Stimulated activated CD8-positive, alpha-beta memory T cell treated with anti-CD3 and anti-CD28 coated beads, Interleukin-7, amount 100 ng/mL, for 48 hours (primary cell): ENCODE measurements around the gene TMEM184B.

Source experiments
- DNase-seq, 2 donors: peaks; one replicate each; pipeline ENCODE4 v3.0.0-alpha.2; 2020; ENCODE audit warnings: low read depth in 1 of 2; ENCODE audit errors: extremely low read depth in 1 of 2

Gene TMEM184B

GRCh38 chr22:38228326-38228872, 44.4 kb downstream of the TMEM184B start:
- DNase-seq, result no peak

GRCh38 chr22:38226853-38227649, 45.8 kb downstream of the TMEM184B start:
- DNase-seq, result no peak

GRCh38 chr22:38223289-38223960, 49.4 kb downstream of the TMEM184B start:
- DNase-seq, result no peak

GRCh38 chr22:38222797-38223119, 50.1 kb downstream of the TMEM184B start:
- no peak for DNase-seq

GRCh38 chr22:38221908-38222796, 50.7 kb downstream of the TMEM184B start:
- DNase-seq, result no peak

GRCh38 chr22:38221407-38221806, 51.4 kb downstream of the TMEM184B start:
- DNase-seq, result no peak

- no peak for DNase-seq
These were observed 52.0 kb downstream of the TMEM184B start for GRCh38 chr22:38220653-38221386.

- no peak for DNase-seq
These were observed 52.6 kb downstream of the TMEM184B start for GRCh38 chr22:38220163-38220562.

- no peak for DNase-seq
These were observed 53.2 kb downstream of the TMEM184B start for GRCh38 chr22:38219632-38220031.

- no peak for DNase-seq
These were observed 53.9 kb downstream of the TMEM184B start for GRCh38 chr22:38218661-38219622.

- no peak for DNase-seq
These were observed 57.4 kb downstream of the TMEM184B start for GRCh38 chr22:38215156-38216038.

- DNase-seq, result peak in 1 of 2 donors; percentile 49
These were observed 58.3 kb downstream of the TMEM184B start for GRCh38 chr22:38214302-38215056.

- no peak for DNase-seq
These were observed 58.9 kb downstream of the TMEM184B start for GRCh38 chr22:38213990-38214301.

GRCh38 chr22:38213319-38213989, 59.4 kb downstream of the TMEM184B start:
- no peak for DNase-seq

GRCh38 chr22:38212442-38212841, 60.4 kb downstream of the TMEM184B start:
- no peak for DNase-seq

- no peak for DNase-seq
These were observed 61.3 kb downstream of the TMEM184B start for GRCh38 chr22:38211556-38211955.

GRCh38 chr22:38208551-38208968, 64.2 kb downstream of the TMEM184B start:
- no peak for DNase-seq
